MM.1S (cell line): ENCODE data around the gene PDE6B.

Source experiments
- CTCF ChIP-seq: fragments of 300-600 bp; sonication (generic); IDR thresholded peaks from 2 replicates; pipeline ENCODE4 v1.5.1; 2016; ENCODE audit warnings: antibody characterized with exemption, low read length, mixed read lengths
- EZH2phosphoT487 ChIP-seq: fragments of 300-600 bp; sonication (generic); IDR thresholded peaks from 2 replicates; pipeline ENCODE4 v1.6.1; 2018; ENCODE audit warnings: antibody characterized with exemption, low read length

- TF ChIP-seq CTCF (no peak), EZH2phosphoT487 (no peak)
Measured at GRCh38 chr4:679104-679481, 53.7 kb downstream of the PDE6B start.
